ENCODE data around the gene RBM38. TPM values are rescaled to one million over a fixed set of nuclear protein-coding genes. Genes with fewer than 3 reads are reported as not detected.
"Not testable (repeated sequence)": the region's sequence is repeated elsewhere in the genome, so short reads cannot be mapped to it uniquely, and the experiment has no call there.

Gene RBM38
- total and polyA plus RNA-seq, 12 donors: 3.0 to 30.9 (median 14.1) TPM

GRCh38 chr20:57417830-57418780 is 26.9 kb downstream of the RBM38 start:
- TF ChIP-seq POLR2A (IDR thresholded peaks at IDR 0.05) (no peak), CTCF (IDR thresholded peaks at IDR 0.05) (no peak)
- intact Hi-C loops (cut with DNase I): no loop called here
- no peaks in the 10 kb centered on the region for H3K36me3 ChIP-seq (replicated peaks in 1 of 2)
- DNase-seq: no peak
- no peaks in the 10 kb centered on the region for H3K4me1 ChIP-seq (replicated peaks in 1 of 2)
- no peaks in the 10 kb centered on the region for H3K9me3 ChIP-seq (replicated peaks in 1 of 3)
- H3K27ac ChIP-seq: no peak overlapping the region
- H3K27me3 ChIP-seq: no peaks in the 10 kb centered on the region
- H3K4me3 ChIP-seq: no peak overlapping the region
- WGBS, 4 donors: 44 to 55% (median 46%) methylated on average over 11 to 17 of the region's 17 CpGs

GRCh38 chr20:57419479-57419878 is 28.3 kb downstream of the RBM38 start:
- H3K4me3 ChIP-seq; H3K9me3 ChIP-seq (replicated peaks in 1 of 3); H3K27me3 ChIP-seq; H3K27ac ChIP-seq; H3K4me1 ChIP-seq (replicated peaks in 1 of 2); H3K36me3 ChIP-seq (replicated peaks in 1 of 2); DNase-seq; intact Hi-C loops (cut with DNase I): not testable (repeated sequence)
- 86 to 97% (median 90%) methylated on average over 3 to 4 of the region's 4 CpGs for WGBS, 4 donors

- intact Hi-C loops (cut with DNase I): no loop called here
- DNase-seq: no peak
- Histone ChIP-seq H3K4me1 (replicated peaks in 1 of 2) (no peaks in the 10 kb centered on the region), H3K27me3 (no peaks in the 10 kb centered on the region), H3K9me3 (replicated peaks in 1 of 3) (no peaks in the 10 kb centered on the region), H3K4me3 (no peak overlapping the region), H3K27ac (no peak overlapping the region), H3K36me3 (replicated peaks in 1 of 2) (no peaks in the 10 kb centered on the region)
- WGBS, 4 donors: 79 to 80% (median 79%) methylated on average over 16 to 20 of the region's 20 CpGs
- TF ChIP-seq CTCF (IDR thresholded peaks at IDR 0.05): no peak
- TF ChIP-seq POLR2A (IDR thresholded peaks at IDR 0.05): no peak
Observed at GRCh38 chr20:57420571-57421252, 29.5 kb downstream of the RBM38 start.

GRCh38 chr20:57421253-57422220 is 30.3 kb downstream of the RBM38 start:
- DNase-seq: no peak
- WGBS, 4 donors: 83 to 88% (median 87%) methylated on average over 23 to 26 of the region's 26 CpGs
- Histone ChIP-seq H3K4me1 (replicated peaks in 1 of 2) (no peaks in the 10 kb centered on the region), H3K36me3 (replicated peaks in 1 of 2) (no peaks in the 10 kb centered on the region), H3K27me3 (no peaks in the 10 kb centered on the region), H3K4me3 (no peak overlapping the region), H3K9me3 (replicated peaks in 1 of 3) (no peaks in the 10 kb centered on the region), H3K27ac (no peak overlapping the region)
- intact Hi-C loops (cut with DNase I): no loop called here
- no peak for TF ChIP-seq POLR2A (IDR thresholded peaks at IDR 0.05)
- no peak for TF ChIP-seq CTCF (IDR thresholded peaks at IDR 0.05)

All from adrenal gland (tissue), 12 donors.